ENCODE results near the gene TDRD9.

The TDRD9 gene

GRCh38 chr14:104023325-104024055, 95.2 kb downstream of the TDRD9 start:
- DNase-seq (ENCODE audit: low read depth in 3 of 3): no peak

DNA sequence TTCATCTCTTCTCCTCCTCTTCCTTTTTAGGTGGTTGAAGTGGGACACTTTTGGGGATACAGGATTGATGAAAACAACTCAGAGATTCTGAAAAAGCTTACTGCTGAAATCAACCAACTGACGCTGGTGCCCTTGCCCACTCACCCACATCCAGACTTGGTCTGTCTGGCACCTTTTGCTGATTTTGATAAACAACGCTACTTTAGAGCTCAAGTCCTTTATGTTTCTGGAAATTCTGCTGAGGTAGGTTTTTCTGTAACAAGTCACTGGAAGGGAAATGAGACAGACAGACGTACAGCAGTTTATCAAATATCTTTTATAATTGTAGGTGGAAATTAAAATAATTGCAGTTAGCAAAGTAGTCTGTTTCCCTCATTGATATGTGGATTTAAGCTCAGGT, 97.3 kb downstream of the TDRD9 start:
- DNase-seq (ENCODE audit: low read depth in 3 of 3): no peak

- DNase-seq (ENCODE audit: low read depth in 3 of 3): no peak
These were observed 97.8 kb downstream of the TDRD9 start for GRCh38 chr14:104026024-104026423.

- no peak for DNase-seq (ENCODE audit: low read depth in 3 of 3)
These were observed 102.7 kb downstream of the TDRD9 start for GRCh38 chr14:104030958-104031357.

- DNase-seq (ENCODE audit: low read depth in 3 of 3): no peak
These were observed 103.1 kb downstream of the TDRD9 start for GRCh38 chr14:104031384-104031783.

DNA sequence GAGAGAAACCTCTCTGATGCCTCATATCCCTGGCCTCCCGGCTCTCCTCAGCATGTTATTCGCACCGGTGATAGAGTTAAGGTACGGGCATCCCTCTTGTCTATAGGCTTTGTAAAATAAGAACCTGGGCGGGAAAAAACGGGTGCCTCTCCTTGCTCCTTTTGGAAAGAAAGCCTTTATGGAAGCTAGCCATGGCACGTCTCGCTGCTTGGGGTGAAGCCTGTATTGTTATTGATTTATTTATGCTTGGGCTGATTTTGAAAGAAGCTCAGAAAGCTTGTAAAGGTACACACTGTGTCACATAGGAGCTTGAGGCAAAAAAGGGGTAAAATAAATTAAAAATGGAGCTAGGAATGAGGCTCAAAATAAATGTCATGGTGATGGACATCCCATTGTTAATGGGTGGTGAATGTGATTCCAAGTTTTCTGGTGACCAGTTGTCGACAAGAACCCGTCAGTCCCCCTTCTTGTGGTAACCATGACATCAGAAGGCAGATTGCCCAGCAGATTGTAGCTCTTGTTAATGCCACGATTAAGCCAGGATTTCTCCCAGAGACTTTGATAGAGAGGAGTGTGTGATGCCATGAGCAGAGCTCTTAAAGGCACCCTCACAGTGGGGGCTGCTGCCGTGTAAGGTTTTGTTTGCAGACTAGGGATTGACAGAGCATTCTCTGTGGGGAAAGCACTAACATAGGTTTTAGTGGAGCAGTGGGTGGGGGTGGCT, 106.9 kb downstream of the TDRD9 start:
- no peak for DNase-seq (ENCODE audit: low read depth in 3 of 3)

DNA sequence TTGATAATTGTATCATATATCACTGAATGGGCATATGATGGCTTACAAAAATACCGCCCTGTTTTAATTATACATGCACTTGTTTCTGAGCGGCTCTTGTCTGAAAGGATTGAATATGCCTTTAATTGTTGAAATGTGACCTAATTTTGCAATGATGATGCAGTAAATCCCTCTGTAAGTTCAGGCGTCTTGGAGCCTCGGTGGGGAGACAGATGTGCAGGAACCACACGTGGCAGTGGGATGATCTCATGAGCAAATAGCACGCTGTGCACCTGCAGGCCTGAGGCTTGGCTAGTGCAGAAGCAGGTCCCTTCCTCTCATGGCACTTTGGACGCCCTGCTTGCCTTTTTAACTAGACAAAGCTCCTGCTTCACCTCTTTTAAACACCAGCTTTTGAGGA, 108.0 kb downstream of the TDRD9 start:
- DNase-seq (ENCODE audit: low read depth in 3 of 3): no peak

- no peak for DNase-seq (ENCODE audit: low read depth in 3 of 3)
These were observed 108.8 kb downstream of the TDRD9 start for GRCh38 chr14:104037074-104037473.

DNA sequence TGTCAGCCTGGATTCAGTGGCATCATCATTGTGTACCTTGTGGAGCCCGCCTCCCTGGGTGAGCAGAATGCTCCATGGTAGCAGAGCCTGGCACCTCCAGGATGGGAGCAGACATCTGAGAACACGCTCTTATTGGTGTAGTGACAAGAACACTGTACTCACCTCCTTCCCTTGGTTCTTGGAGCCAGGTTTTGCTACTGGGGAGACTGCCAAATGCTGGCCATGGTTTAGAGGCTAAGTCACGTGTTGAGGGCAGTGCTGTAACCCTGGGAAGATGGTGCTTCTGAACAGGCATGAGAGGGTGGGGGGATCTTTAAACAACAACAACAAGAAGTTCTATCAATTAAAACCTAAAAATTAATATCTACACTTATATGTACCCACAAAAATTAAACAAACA, 109.6 kb downstream of the TDRD9 start:
- DNase-seq (ENCODE audit: low read depth in 3 of 3): no peak

- no peak for DNase-seq (ENCODE audit: low read depth in 3 of 3)
These were observed 111.0 kb downstream of the TDRD9 start for GRCh38 chr14:104039214-104039613.

DNA sequence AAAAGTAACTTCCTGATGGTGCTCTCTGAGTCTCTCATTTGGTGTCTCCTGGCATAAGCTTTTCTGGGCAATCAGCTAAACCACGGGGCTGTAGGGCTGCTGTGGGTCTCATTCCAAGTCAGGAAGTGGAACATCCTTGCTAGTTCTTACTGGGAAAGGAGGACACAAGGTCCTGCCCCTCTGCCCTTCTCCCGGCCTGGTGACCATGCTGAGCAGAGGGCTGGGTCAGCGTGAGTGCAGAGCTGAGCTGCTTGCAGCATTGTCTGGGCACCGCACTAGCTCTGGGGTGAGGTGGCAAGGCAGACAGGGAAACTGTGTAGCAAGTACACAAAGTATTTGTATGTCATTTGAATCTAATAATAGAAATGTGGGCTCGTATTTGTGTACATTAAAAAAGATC, 112.3 kb downstream of the TDRD9 start:
- DNase-seq (ENCODE audit: low read depth in 3 of 3): no peak

GRCh38 chr14:104041430-104042104, 113.3 kb downstream of the TDRD9 start:
- DNase-seq (ENCODE audit: low read depth in 3 of 3): no peak

DNA sequence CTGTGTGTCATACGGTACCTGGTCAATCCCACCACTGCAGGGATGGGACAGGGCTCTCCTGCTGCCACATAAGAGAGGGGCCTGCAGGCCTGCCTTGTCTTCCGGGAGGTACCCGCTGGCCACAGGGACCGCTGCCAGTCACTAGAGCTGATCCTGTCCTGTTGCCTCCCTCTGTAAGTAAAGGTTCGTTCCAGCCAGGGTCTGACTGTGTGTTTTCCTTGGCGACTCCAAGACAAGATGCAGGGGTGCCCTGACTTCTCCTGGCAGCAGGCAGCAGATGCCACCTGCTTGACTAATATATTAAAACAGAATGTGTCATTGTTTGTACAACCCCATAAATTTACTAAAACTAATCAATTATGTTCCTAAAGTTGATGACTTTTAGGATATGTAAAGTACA, 115.8 kb downstream of the TDRD9 start:
- no peak for DNase-seq (ENCODE audit: low read depth in 3 of 3)

GRCh38 chr14:104047761-104048160, 119.5 kb downstream of the TDRD9 start:
- DNase-seq (ENCODE audit: low read depth in 3 of 3): no peak

DNA sequence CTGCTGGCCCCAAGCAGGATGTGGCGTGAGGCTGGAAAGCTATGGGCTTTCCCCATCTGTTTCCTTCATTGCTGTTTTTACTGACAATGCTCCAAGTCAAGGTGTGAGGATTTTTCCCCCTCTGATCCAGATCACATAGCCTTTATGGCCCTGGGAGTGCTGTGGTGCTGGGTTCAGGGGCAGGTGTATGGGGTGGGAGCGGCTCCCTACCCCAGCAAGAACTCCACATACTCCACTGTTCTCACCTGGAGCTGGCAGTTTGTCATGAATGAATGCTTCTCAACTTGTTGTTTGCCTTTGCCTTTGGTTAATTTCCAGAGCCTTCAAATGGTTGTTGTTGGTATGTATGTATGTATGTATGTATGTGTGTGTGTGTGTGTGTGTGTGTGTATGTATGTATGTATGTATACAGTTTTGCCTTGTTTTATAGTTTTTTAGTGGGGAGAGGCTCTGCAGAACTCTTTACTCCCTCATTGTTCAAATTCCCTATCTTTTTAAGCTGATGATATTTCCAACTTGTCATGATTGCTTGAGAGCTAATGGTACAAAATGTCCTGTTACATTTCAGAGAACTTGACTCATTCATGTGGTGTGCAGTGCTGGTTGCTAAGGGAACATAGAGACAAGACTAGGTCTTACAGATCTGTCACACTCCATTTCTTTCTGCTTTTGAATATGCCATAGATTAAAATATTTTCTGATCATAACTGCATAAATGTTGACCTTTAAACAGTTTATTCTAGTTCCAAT, 120.7 kb downstream of the TDRD9 start:
- DNase-seq (ENCODE audit: low read depth in 3 of 3): no peak

DNA sequence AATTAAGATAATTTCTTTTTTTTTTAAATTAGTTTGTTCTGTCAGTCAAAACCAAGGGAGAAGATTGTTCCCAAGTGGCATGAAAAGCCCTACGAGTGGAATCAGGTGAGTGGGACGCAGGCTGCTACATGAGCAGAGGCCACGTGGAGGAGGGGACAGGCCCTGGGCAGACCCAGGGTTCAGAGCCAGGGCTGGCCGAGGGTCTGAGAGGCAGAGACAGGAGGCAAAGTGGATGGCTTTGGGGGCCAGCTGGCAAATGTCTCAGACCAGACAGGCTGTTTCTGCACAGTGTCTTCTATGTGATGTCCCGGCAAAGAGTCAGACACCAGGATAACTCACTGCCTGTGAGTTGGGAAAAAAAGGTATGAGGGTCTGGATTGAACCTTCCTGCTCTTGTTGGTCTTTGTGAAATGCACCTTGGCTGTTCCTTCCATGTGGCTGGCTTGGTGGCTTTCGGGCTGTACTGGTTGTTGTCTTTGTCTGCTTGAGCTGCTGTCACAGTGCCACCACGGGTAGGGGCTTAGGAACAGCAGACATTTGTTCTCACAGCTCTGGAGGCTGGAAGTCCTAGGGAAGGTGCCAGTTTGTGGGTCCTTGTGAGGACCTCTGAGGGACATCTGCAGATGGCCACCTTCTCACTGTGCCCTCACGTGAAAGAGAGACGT, 121.5 kb downstream of the TDRD9 start:
- DNase-seq (ENCODE audit: low read depth in 3 of 3): no peak

DNA sequence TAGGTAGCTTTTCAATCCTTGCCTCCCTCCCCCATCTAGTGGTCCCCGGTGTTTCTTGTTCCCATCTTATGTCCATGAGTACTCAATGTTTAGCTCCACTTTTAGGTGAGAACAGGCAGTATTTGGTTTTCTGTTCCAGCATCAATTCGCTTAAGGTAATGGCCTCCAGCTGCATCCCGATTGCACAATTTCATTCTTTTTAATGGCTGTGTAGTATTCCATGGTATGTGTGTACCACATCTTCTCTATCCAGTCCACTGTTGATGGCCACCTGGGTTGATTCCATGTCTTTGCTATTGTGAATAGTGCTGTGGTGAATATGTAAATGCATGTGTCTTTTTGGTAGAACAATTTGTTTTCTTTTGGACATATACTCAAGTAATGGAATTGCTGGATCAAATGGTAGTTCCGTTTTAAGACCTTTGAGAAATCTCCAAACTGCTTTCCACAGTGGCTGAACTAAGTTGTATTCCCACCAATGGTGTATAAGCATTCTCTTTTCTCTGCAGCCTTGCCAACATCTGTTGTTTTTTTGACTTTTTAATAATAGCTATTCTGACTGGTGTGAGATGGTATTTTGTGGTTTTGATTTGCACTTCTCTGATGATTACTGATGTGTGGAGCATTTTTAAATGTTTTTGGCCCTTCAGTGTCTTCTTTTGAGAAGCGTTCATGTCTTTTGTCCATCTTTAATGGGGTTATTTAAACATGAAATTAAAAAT, 123.0 kb downstream of the TDRD9 start:
- DNase-seq (ENCODE audit: low read depth in 3 of 3): no peak

DNA sequence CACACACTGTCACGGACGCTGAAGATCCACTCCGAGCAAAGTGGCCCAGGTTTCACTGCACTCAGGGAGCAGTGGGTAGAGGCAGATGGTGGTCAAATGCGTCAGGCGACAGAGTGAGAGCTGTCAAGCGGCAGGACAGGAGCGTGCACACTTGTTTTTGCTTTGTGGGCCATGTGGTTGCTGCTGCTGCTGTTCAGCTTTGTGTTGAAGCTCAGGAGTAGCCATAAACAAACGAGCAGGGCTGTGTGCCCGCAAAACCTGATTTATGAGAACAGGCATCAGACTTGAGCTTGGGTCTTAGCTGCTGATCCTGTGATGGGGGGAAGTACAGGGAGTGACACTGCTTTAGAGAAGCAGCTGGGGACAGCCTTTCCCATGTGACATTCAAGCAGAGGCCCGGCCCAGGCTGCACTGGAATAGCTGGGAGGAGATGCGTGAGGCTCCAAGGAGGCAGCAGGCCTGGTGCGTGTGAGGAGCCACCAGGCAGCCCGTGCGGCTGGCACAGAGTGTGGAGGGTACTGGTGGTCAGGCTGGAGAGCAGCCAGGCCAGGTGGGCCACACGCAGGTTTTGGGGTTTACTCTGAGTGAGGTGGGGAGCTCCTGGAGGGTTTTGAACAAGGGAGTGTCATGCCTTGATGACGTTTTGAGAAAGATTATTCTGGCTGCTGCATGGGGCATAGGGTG, 126.1 kb downstream of the TDRD9 start:
- DNase-seq (ENCODE audit: low read depth in 3 of 3): no peak

DNA sequence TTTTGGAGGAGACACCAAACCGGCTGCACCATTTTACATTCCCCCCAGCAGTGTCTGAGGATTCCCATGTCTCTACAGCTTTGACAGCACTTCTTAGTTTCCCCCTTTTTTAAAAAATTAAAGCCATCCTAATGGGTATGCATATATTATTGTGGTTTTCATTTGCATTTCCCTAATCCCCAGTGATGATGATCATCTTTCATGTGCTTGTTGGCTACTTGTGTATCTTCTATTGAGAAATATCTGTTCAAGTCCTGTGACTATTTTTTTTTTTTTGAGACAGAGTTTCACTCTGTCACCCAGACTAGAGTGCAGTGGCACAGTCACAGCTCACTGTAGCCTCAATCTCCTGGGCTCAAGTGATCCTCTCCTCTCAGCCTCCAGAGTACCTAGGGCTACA, 134.0 kb downstream of the TDRD9 start:
- DNase-seq (ENCODE audit: low read depth in 3 of 3): no peak

GRCh38 chr14:104064003-104064402, 135.7 kb downstream of the TDRD9 start:
- no peak for DNase-seq (ENCODE audit: low read depth in 3 of 3)

Measured in stimulated activated CD4-positive, alpha-beta T cell treated with anti-CD3 and anti-CD28 coated beads, TNF-alpha, amount 100 ng/mL, for 48 hours (primary cell).